Mammary epithelial cell (primary cell): ENCODE data around the gene TMCC2.

Experiments
- EZH2 ChIP-seq: IDR thresholded peaks from 2 replicates; pipeline ENCODE4 v1.6.1; 2012; ENCODE audit warnings: low read length, inconsistent platforms, borderline replicate concordance
- TF ChIP-seq, protein P1 (sequence below), 2 donors: IDR thresholded peaks in 1 of 2; conservative IDR thresholded peaks in 1 of 2; 2 replicates each; pipeline ENCODE4 v1.5.1; 2011 to 2012; ENCODE audit warnings: inconsistent platforms in 2 of 2, low read length in 2 of 2, mild to moderate bottlenecking in 2 of 2, control low read depth in 1 of 2, low read depth in 1 of 2; ENCODE audit not compliant: insufficient read depth in 1 of 2; ENCODE audit errors: extremely low read depth in 1 of 2

DNA sequence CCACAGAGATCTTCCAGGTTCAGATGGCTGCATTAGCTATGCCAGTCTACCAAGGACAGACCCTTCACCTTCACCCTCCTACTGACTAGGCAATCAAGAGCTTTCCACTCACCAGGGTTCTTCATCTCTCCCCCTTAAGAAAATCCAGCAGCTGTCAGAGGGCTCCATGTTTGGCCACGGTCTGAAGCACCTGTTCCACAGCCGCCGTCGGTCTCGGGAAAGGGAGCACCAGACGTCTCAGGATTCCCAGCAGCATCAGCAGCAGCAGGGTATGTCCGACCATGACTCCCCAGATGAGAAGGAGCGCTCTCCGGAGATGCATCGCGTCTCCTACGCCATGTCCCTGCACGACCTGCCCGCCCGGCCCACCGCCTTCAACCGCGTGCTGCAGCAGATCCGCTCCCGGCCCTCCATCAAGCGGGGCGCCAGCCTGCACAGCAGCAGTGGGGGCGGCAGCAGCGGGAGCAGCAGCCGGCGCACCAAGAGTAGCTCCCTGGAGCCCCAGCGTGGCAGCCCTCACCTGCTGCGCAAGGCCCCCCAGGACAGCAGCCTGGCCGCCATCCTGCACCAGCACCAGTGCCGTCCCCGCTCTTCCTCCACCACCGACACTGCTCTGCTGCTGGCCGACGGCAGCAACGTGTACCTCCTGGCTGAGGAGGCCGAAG lies 13.8 kb downstream of the TMCC2 start:
- TF ChIP-seq, protein P1, sequence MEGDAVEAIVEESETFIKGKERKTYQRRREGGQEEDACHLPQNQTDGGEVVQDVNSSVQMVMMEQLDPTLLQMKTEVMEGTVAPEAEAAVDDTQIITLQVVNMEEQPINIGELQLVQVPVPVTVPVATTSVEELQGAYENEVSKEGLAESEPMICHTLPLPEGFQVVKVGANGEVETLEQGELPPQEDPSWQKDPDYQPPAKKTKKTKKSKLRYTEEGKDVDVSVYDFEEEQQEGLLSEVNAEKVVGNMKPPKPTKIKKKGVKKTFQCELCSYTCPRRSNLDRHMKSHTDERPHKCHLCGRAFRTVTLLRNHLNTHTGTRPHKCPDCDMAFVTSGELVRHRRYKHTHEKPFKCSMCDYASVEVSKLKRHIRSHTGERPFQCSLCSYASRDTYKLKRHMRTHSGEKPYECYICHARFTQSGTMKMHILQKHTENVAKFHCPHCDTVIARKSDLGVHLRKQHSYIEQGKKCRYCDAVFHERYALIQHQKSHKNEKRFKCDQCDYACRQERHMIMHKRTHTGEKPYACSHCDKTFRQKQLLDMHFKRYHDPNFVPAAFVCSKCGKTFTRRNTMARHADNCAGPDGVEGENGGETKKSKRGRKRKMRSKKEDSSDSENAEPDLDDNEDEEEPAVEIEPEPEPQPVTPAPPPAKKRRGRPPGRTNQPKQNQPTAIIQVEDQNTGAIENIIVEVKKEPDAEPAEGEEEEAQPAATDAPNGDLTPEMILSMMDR (conservative IDR thresholded peaks at IDR 0.05 in 1 of 2, IDR thresholded peaks at IDR 0.05 in 1 of 2; ENCODE audit: extremely low read depth in 1 of 2, insufficient read depth in 1 of 2, low read depth in 1 of 2, low read length in 2 of 2): no peak
- TF ChIP-seq EZH2: no peak
